Measurements from ENCODE around the gene ZNF479.
"Not testable (repeated sequence)": the region's sequence is repeated elsewhere in the genome, so short reads cannot be mapped to it uniquely, and the experiment has no call there.

The ZNF479 gene

DNA sequence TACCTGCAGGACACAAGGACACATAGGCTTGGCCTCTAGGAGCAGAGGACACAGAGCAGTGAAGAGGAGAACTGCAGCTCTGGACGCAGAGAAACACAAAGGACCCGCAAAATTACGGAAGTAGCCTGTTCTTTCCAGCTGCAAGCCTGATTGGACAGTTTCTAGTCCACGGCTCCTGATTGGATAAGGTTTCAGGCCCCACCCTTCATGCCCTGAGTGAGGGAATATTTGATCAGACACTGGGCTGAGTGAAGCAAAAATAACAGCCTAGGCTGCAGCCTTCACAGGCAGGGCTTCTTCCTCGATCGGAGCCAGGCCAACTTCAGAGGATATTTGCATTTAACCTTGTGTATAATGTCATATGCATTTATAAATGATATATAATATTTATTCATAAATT lies at the start of gene ZNF479:
TSS of gene ZNF479 (minus strand) at position 101 of the 400 bp plus-strand sequence. CDS start 112 bp downstream, outside the sequence.
- H3K36me3 ChIP-seq (ENCODE audit: insufficient read depth); H3K27me3 ChIP-seq (ENCODE audit: insufficient read depth, low read depth); H3K27ac ChIP-seq; H3K4me3 ChIP-seq (IDR thresholded peaks at IDR 0.05; ENCODE audit: insufficient read depth, low read depth, low read length); H3K4me2 ChIP-seq; H2AFZ ChIP-seq (ENCODE audit: low read depth); H3K9ac ChIP-seq; H3K4me1 ChIP-seq (ENCODE audit: low read depth, poor library complexity, severe bottlenecking); H4K20me1 ChIP-seq (ENCODE audit: insufficient read depth); H3K79me2 ChIP-seq (ENCODE audit: insufficient read depth, low read depth): not testable (repeated sequence)

DNA sequence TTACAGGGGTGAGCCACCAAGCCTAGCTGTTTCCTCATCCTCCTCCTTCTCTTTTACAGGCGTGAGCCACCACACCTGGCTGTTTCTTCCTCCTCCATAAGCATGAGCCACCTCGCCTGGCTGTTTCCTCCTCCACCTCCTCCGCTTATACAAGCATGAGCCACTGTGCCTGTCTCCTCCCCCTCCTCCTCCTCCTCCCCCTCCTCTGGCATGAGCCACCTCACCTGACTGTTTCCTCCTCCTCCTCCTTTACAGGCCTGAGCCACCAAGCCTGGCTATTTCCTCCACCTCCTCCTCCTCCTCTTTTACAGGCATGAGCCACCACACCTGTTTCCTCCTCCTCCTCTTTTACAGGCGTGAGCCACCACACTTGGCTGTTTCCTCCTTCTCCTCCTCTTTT lies 49.8 kb upstream of the ZNF479 start:
- Histone ChIP-seq H3K9ac (no peak overlapping the region), H3K27ac (no peak overlapping the region), H2AFZ (ENCODE audit: low read depth) (no peak overlapping the region), H3K36me3 (ENCODE audit: insufficient read depth) (no peaks in the 10 kb centered on the region), H3K27me3 (ENCODE audit: insufficient read depth, low read depth) (no peaks in the 10 kb centered on the region), H4K20me1 (ENCODE audit: insufficient read depth) (no peaks in the 10 kb centered on the region), H3K4me1 (ENCODE audit: low read depth, poor library complexity, severe bottlenecking) (no peaks in the 10 kb centered on the region), H3K79me2 (ENCODE audit: insufficient read depth, low read depth) (no peaks in the 10 kb centered on the region), H3K4me2 (no peak overlapping the region), H3K4me3 (IDR thresholded peaks at IDR 0.05; ENCODE audit: insufficient read depth, low read depth, low read length) (no peak overlapping the region)
- TF ChIP-seq, protein P1, sequence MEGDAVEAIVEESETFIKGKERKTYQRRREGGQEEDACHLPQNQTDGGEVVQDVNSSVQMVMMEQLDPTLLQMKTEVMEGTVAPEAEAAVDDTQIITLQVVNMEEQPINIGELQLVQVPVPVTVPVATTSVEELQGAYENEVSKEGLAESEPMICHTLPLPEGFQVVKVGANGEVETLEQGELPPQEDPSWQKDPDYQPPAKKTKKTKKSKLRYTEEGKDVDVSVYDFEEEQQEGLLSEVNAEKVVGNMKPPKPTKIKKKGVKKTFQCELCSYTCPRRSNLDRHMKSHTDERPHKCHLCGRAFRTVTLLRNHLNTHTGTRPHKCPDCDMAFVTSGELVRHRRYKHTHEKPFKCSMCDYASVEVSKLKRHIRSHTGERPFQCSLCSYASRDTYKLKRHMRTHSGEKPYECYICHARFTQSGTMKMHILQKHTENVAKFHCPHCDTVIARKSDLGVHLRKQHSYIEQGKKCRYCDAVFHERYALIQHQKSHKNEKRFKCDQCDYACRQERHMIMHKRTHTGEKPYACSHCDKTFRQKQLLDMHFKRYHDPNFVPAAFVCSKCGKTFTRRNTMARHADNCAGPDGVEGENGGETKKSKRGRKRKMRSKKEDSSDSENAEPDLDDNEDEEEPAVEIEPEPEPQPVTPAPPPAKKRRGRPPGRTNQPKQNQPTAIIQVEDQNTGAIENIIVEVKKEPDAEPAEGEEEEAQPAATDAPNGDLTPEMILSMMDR (conservative IDR thresholded peaks at IDR 0.05; ENCODE audit: low read depth, low read length), result no peak

DNA sequence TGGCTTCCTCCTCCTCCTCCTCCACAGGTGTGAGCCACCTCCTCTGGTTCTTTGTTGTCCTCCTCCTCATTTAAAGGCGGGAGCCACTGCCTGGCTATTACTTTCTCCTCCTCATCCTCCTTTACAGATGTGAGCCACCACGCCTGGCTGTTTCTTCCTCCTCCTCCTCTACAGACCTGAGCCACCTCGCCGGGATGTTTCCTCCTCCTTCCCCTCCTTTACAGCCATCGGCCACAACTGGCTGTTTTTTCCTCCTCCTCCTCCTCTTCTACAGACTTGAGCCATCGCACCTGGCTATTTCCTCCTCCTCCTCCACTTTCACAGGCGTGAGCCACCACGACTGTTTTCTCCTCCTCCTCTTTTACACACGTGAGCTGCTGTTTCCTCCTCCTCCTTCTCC lies 49.0 kb upstream of the ZNF479 start:
- TF ChIP-seq, protein P1 (conservative IDR thresholded peaks at IDR 0.05; ENCODE audit: low read depth, low read length), result no peak
- Histone ChIP-seq H3K9ac (no peak overlapping the region), H3K27ac (no peak overlapping the region), H3K4me1 (ENCODE audit: low read depth, poor library complexity, severe bottlenecking) (no peaks in the 10 kb centered on the region), H3K4me3 (IDR thresholded peaks at IDR 0.05; ENCODE audit: insufficient read depth, low read depth, low read length) (no peak overlapping the region), H4K20me1 (ENCODE audit: insufficient read depth) (no peaks in the 10 kb centered on the region), H3K36me3 (ENCODE audit: insufficient read depth) (no peaks in the 10 kb centered on the region), H2AFZ (ENCODE audit: low read depth) (peak overlapping the region; percentile 30; the same call in 1 of the 2 replicates), H3K79me2 (ENCODE audit: insufficient read depth, low read depth) (no peaks in the 10 kb centered on the region), H3K4me2 (no peak overlapping the region), H3K27me3 (ENCODE audit: insufficient read depth, low read depth) (no peaks in the 10 kb centered on the region)

DNA sequence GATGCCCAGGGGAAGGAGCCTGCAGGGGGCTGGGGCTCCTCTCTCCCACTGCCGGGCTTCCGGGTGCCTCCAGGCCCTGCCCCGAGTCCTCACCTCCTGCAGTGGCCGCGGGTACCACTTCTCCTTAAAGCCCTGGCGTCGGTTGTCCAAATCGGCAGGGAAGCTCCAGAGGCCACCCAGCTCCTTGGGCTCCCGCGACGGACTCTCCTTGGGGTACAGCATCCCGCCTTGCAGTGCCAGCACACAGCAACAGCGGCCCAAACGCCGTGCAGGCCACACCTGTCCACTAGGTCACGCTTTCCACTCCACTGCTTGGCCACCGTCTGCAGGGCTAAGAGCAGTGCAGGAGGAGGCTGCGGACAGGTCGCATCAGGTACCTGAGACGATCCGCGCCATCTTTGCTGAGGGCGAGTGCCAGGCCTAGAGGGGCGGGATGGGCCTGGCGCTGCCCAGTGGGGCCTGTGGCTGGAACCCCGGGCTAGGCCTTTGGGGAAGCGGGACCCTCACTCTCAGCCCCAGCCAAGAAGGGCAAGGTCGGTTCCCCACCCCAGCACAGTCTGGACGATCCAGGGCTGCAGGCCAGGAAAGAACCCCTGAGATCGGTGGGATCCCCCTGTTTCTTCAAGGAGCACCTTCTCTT lies 47.7 kb upstream of the ZNF479 start:
- TF ChIP-seq, protein P1 (conservative IDR thresholded peaks at IDR 0.05; ENCODE audit: low read depth, low read length), result no peak
- Histone ChIP-seq H3K4me3 (IDR thresholded peaks at IDR 0.05; ENCODE audit: insufficient read depth, low read depth, low read length) (no peak overlapping the region), H3K27ac (no peak overlapping the region), H3K36me3 (ENCODE audit: insufficient read depth) (no peaks in the 10 kb centered on the region), H3K4me1 (ENCODE audit: low read depth, poor library complexity, severe bottlenecking) (no peaks in the 10 kb centered on the region), H3K79me2 (ENCODE audit: insufficient read depth, low read depth) (no peaks in the 10 kb centered on the region), H2AFZ (ENCODE audit: low read depth) (no peak overlapping the region), H3K27me3 (ENCODE audit: insufficient read depth, low read depth) (no peaks in the 10 kb centered on the region), H4K20me1 (ENCODE audit: insufficient read depth) (no peaks in the 10 kb centered on the region), H3K9ac (no peak overlapping the region), H3K4me2 (no peak overlapping the region)

DNA sequence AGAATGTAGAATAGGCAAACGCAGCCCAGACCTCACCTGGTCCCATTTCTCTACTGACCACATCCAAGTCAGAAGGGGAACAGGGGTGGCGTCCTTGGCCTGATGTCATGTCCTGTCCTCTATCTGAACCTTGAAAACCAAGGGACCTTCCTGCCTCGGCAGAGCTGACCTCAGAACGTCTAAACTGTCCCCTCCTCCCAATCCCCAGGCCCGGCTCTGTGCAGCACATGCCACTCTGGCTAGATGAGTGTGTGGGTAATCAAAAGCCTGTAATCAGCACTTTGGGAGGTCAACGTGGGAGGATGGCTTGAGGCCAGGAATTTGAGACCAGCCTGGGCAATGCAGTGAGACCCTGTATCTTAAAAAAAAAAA lies 46.5 kb upstream of the ZNF479 start:
- Histone ChIP-seq H2AFZ (ENCODE audit: low read depth) (no peak overlapping the region), H3K4me1 (ENCODE audit: low read depth, poor library complexity, severe bottlenecking) (no peaks in the 10 kb centered on the region), H4K20me1 (ENCODE audit: insufficient read depth) (no peaks in the 10 kb centered on the region), H3K4me2 (no peak overlapping the region), H3K79me2 (ENCODE audit: insufficient read depth, low read depth) (no peaks in the 10 kb centered on the region), H3K9ac (no peak overlapping the region), H3K27me3 (ENCODE audit: insufficient read depth, low read depth) (no peaks in the 10 kb centered on the region), H3K27ac (no peak overlapping the region), H3K4me3 (IDR thresholded peaks at IDR 0.05; ENCODE audit: insufficient read depth, low read depth, low read length) (no peak overlapping the region), H3K36me3 (ENCODE audit: insufficient read depth) (no peaks in the 10 kb centered on the region)
- TF ChIP-seq, protein P1 (conservative IDR thresholded peaks at IDR 0.05; ENCODE audit: low read depth, low read length), result no peak
